GM23338 (cell line): ENCODE results near the gene RICTOR. TPM values are rescaled to one million over a fixed set of nuclear protein-coding genes. Genes with fewer than 3 reads are reported as not detected.

ENCODE experiments used
- ATAC-seq: fragments of 200-7000 bp; cut with Tn5 transposase; 3 replicates; pipeline ENCODE4 v1.9.1; 2020
- DNase-seq: peaks from one replicate; pipeline ENCODE4 v3.0.0-alpha.2; 2015; ENCODE audit warnings: low spot score
- H2AFZ ChIP-seq: fragments of 200-600 bp; sonication (generic); 2 replicates; pipeline ENCODE4 v1.8.0; 2016; ENCODE audit warnings: antibody characterized with exemption, mild to moderate bottlenecking, moderate library complexity
- H3F3A ChIP-seq: fragments of 200-600 bp; sonication (generic); replicated peaks from 2 replicates; pipeline ENCODE4 v1.8.0; 2017; ENCODE audit warnings: antibody characterized with exemption, mixed run types, low read depth
- H3K27ac ChIP-seq: fragments of 200-600 bp; sonication (generic); 2 replicates; pipeline ENCODE4 v1.6.1; 2016; ENCODE audit warnings: low read depth
- H3K27me3 ChIP-seq: fragments of 200-600 bp; sonication (generic); 2 replicates; pipeline ENCODE4 v1.8.0; 2016; ENCODE audit warnings: mild to moderate bottlenecking, mixed run types, moderate library complexity; ENCODE audit not compliant: insufficient read depth
- H3K36me3 ChIP-seq: fragments of 200-600 bp; sonication (generic); 2 replicates; pipeline ENCODE4 v1.8.0; 2016; ENCODE audit warnings: mild to moderate bottlenecking; ENCODE audit not compliant: insufficient read depth
- H3K4me1 ChIP-seq: fragments of 200-600 bp; sonication (generic); 2 replicates; pipeline ENCODE4 v1.8.0; 2016; ENCODE audit warnings: mild to moderate bottlenecking, moderate library complexity; ENCODE audit not compliant: insufficient read depth
- H3K4me2 ChIP-seq: fragments of 200-600 bp; sonication (generic); 2 replicates; pipeline ENCODE4 v1.7.1; 2017; ENCODE audit warnings: mixed run types
- H3K4me3 ChIP-seq: fragments of 200-600 bp; sonication (generic); 2 replicates; pipeline ENCODE4 v1.6.1; 2016; ENCODE audit warnings: mixed run types
- H3K79me2 ChIP-seq: fragments of 200-600 bp; sonication (generic); replicated peaks from 2 replicates; pipeline ENCODE4 v1.8.0; 2017; ENCODE audit warnings: mild to moderate bottlenecking; ENCODE audit not compliant: insufficient read depth
- H3K9me2 ChIP-seq: fragments of 200-600 bp; sonication (generic); 2 replicates; pipeline ENCODE4 v1.8.0; 2017; ENCODE audit not compliant: insufficient read depth
- H4K20me1 ChIP-seq: fragments of 200-600 bp; sonication (generic); replicated peaks from 2 replicates; pipeline ENCODE4 v1.8.0; 2017; ENCODE audit warnings: mild to moderate bottlenecking; ENCODE audit not compliant: insufficient read depth
- H3K27ac Mint-ChIP-seq: 2 replicates; pipeline ENCODE4 v1.8.0; 2020; ENCODE audit warnings: inconsistent platforms, mild to moderate bottlenecking, moderate library complexity, mixed read lengths
- H3K27me3 Mint-ChIP-seq: 3 replicates; pipeline ENCODE4 v1.8.0; 2022; ENCODE audit warnings: low read depth, mild to moderate bottlenecking, moderate library complexity, mixed read lengths, inconsistent platforms; ENCODE audit not compliant: insufficient read depth, poor library complexity
- H3K36me3 Mint-ChIP-seq: 3 replicates; pipeline ENCODE4 v1.8.0; 2021; ENCODE audit warnings: low read depth, mild to moderate bottlenecking, inconsistent platforms, moderate library complexity, mixed read lengths
- H3K4me1 Mint-ChIP-seq: 3 replicates; pipeline ENCODE4 v1.8.0; 2020; ENCODE audit warnings: mild to moderate bottlenecking, inconsistent platforms, mixed read lengths
- H3K4me3 Mint-ChIP-seq: 3 replicates; pipeline ENCODE4 v1.8.0; 2021; ENCODE audit warnings: moderate library complexity, mild to moderate bottlenecking, inconsistent platforms, mixed read lengths
- H3K9me3 Mint-ChIP-seq: 3 replicates; pipeline ENCODE4 v1.8.0; 2020; ENCODE audit warnings: moderate library complexity, mild to moderate bottlenecking, inconsistent platforms, mixed read lengths
- CREB1 ChIP-seq: fragments of 250-450 bp; sonication (Bioruptor Pico); IDR thresholded peaks from 2 replicates; pipeline ENCODE4 v1.5.0; 2020; ENCODE audit warnings: low read depth, mild to moderate bottlenecking, moderate library complexity
- EZH2 ChIP-seq: fragments of 200-600 bp; sonication (generic); IDR thresholded peaks from one replicate; pipeline ENCODE4 v1.8.0; 2017; ENCODE audit warnings: antibody characterized with exemption, mild to moderate bottlenecking, low read depth; ENCODE audit not compliant: unreplicated experiment
- EZH2phosphoT487 ChIP-seq: fragments of 200-600 bp; sonication (generic); IDR thresholded peaks from one replicate; pipeline ENCODE4 v1.8.1; 2018; ENCODE audit warnings: antibody characterized with exemption; ENCODE audit not compliant: unreplicated experiment
- JUNB ChIP-seq: IDR thresholded peaks from one replicate; pipeline ENCODE4 v1.6.1; 2016; ENCODE audit warnings: antibody characterized with exemption; ENCODE audit not compliant: unreplicated experiment
- NANOG ChIP-seq: IDR thresholded peaks from 2 replicates; pipeline ENCODE4 v1.6.1; 2016; ENCODE audit warnings: antibody characterized with exemption, borderline replicate concordance
- POLR2AphosphoS5 ChIP-seq: IDR thresholded peaks from 2 replicates; pipeline ENCODE4 v1.6.1; 2016; ENCODE audit warnings: antibody characterized with exemption, low read depth
- STAT1 ChIP-seq: IDR thresholded peaks from one replicate; pipeline ENCODE4 v1.6.1; 2016; ENCODE audit warnings: antibody characterized with exemption; ENCODE audit not compliant: unreplicated experiment
- ZNF114 ChIP-seq: fragments of 250-450 bp; sonication (Bioruptor Pico); IDR thresholded peaks from 2 replicates; pipeline ENCODE4 v1.5.0; 2020; ENCODE audit warnings: mild to moderate bottlenecking, moderate library complexity
- ZNF331 ChIP-seq: fragments of 250-450 bp; sonication (Bioruptor Pico); IDR thresholded peaks from 2 replicates; pipeline ENCODE4 v1.5.0; 2020; ENCODE audit warnings: low read depth, mild to moderate bottlenecking, moderate library complexity
- polyA plus RNA-seq: library from polyadenylated mRNA; unstranded; fragments of >200 nt; fragmentation: Nextera tagmentation; extraction: Ambion mirVana; gene quantifications from 2 replicates; pipeline ENCODE4 v1.2.1, GENCODE V29; 2016
- total RNA-seq: library from RNA; depleted of rRNA; stranded (reverse); fragments of >200 nt; shearing (Covaris generic); gene quantifications from 2 replicates; pipeline ENCODE4 v1.2.3, GENCODE V29; 2014
- TF ChIP-seq, protein P1 (sequence below): IDR thresholded peaks from one replicate; pipeline ENCODE4 v1.6.1; 2018; ENCODE audit warnings: antibody characterized with exemption; ENCODE audit not compliant: unreplicated experiment
- TF ChIP-seq, protein P2 (sequence below): fragments of 250-450 bp; sonication (Bioruptor Pico); IDR thresholded peaks from 2 replicates; pipeline ENCODE4 v1.5.0; 2020; ENCODE audit warnings: mild to moderate bottlenecking, moderate library complexity
- TF ChIP-seq, protein P3 (sequence below), 2 experiments: fragments of 200-600 bp in 1 of 2; sonication (generic) in 1 of 2; conservative IDR thresholded peaks; 2 replicates each; pipeline versions ENCODE4 v1.5.1 to v1.6.1; 2016 to 2017; ENCODE audit warnings: antibody characterized with exemption in 2 of 2, low read depth in 2 of 2, mild to moderate bottlenecking in 2 of 2, moderate library complexity in 1 of 2
- TF ChIP-seq, protein P4 (sequence below): IDR thresholded peaks from 2 replicates; pipeline ENCODE4 v1.6.1; 2016; ENCODE audit warnings: antibody characterized with exemption

Gene RICTOR
- total and polyA plus RNA-seq, 2 experiments from 2014 or later: 9.9 to 27.4 TPM

DNA sequence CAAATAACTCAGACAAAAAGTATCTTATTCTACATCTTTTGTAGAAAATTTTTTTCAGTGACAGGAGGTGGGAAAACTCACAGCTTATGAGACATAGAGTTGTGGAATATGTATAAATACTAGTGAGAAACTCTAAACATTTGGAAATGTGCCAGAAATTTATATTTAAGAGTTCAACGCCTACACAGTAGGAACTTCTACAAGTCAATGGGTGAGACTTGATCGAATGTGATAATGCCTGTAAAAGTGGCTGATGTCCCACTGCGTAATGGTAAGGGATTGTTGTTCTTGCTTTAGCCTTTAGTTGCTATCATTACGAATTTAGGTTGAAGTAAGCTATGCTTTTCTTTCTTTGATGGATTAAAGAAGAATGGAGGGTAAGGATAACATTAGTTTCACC, 40.0 kb upstream of the RICTOR start:
- no peaks in the 10 kb centered on the region for H3K9me2 ChIP-seq
- H3K27me3 ChIP-seq: no peaks in the 10 kb centered on the region
- H3F3A ChIP-seq: no peaks in the 10 kb centered on the region
- H4K20me1 ChIP-seq: no peaks in the 10 kb centered on the region
- H3K79me2 ChIP-seq: no peaks in the 10 kb centered on the region
- H3K27ac ChIP-seq: no peak overlapping the region
- no peak overlapping the region for H3K4me3 ChIP-seq
- no peak overlapping the region for H3K4me2 ChIP-seq
- no peak overlapping the region for H3K4me3 Mint-ChIP-seq
- H3K9me3 Mint-ChIP-seq: no peaks in the 10 kb centered on the region
- H3K4me1 ChIP-seq: no peaks in the 10 kb centered on the region
- no peaks in the 10 kb centered on the region for H3K4me1 Mint-ChIP-seq
- no peaks in the 10 kb centered on the region for H3K36me3 ChIP-seq
- no peaks in the 10 kb centered on the region for H3K36me3 Mint-ChIP-seq
- no peak overlapping the region for H3K27ac Mint-ChIP-seq
- ATAC-seq (no peak), DNase-seq (no peak)
- no peak for TF ChIP-seq STAT1
- no peak for TF ChIP-seq NANOG
- TF ChIP-seq ZNF114 (CRISPR knock-in tag): no peak
- TF ChIP-seq, protein P1, sequence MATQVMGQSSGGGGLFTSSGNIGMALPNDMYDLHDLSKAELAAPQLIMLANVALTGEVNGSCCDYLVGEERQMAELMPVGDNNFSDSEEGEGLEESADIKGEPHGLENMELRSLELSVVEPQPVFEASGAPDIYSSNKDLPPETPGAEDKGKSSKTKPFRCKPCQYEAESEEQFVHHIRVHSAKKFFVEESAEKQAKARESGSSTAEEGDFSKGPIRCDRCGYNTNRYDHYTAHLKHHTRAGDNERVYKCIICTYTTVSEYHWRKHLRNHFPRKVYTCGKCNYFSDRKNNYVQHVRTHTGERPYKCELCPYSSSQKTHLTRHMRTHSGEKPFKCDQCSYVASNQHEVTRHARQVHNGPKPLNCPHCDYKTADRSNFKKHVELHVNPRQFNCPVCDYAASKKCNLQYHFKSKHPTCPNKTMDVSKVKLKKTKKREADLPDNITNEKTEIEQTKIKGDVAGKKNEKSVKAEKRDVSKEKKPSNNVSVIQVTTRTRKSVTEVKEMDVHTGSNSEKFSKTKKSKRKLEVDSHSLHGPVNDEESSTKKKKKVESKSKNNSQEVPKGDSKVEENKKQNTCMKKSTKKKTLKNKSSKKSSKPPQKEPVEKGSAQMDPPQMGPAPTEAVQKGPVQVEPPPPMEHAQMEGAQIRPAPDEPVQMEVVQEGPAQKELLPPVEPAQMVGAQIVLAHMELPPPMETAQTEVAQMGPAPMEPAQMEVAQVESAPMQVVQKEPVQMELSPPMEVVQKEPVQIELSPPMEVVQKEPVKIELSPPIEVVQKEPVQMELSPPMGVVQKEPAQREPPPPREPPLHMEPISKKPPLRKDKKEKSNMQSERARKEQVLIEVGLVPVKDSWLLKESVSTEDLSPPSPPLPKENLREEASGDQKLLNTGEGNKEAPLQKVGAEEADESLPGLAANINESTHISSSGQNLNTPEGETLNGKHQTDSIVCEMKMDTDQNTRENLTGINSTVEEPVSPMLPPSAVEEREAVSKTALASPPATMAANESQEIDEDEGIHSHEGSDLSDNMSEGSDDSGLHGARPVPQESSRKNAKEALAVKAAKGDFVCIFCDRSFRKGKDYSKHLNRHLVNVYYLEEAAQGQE: no peak
- no peak for TF ChIP-seq JUNB
- TF ChIP-seq, protein P2, sequence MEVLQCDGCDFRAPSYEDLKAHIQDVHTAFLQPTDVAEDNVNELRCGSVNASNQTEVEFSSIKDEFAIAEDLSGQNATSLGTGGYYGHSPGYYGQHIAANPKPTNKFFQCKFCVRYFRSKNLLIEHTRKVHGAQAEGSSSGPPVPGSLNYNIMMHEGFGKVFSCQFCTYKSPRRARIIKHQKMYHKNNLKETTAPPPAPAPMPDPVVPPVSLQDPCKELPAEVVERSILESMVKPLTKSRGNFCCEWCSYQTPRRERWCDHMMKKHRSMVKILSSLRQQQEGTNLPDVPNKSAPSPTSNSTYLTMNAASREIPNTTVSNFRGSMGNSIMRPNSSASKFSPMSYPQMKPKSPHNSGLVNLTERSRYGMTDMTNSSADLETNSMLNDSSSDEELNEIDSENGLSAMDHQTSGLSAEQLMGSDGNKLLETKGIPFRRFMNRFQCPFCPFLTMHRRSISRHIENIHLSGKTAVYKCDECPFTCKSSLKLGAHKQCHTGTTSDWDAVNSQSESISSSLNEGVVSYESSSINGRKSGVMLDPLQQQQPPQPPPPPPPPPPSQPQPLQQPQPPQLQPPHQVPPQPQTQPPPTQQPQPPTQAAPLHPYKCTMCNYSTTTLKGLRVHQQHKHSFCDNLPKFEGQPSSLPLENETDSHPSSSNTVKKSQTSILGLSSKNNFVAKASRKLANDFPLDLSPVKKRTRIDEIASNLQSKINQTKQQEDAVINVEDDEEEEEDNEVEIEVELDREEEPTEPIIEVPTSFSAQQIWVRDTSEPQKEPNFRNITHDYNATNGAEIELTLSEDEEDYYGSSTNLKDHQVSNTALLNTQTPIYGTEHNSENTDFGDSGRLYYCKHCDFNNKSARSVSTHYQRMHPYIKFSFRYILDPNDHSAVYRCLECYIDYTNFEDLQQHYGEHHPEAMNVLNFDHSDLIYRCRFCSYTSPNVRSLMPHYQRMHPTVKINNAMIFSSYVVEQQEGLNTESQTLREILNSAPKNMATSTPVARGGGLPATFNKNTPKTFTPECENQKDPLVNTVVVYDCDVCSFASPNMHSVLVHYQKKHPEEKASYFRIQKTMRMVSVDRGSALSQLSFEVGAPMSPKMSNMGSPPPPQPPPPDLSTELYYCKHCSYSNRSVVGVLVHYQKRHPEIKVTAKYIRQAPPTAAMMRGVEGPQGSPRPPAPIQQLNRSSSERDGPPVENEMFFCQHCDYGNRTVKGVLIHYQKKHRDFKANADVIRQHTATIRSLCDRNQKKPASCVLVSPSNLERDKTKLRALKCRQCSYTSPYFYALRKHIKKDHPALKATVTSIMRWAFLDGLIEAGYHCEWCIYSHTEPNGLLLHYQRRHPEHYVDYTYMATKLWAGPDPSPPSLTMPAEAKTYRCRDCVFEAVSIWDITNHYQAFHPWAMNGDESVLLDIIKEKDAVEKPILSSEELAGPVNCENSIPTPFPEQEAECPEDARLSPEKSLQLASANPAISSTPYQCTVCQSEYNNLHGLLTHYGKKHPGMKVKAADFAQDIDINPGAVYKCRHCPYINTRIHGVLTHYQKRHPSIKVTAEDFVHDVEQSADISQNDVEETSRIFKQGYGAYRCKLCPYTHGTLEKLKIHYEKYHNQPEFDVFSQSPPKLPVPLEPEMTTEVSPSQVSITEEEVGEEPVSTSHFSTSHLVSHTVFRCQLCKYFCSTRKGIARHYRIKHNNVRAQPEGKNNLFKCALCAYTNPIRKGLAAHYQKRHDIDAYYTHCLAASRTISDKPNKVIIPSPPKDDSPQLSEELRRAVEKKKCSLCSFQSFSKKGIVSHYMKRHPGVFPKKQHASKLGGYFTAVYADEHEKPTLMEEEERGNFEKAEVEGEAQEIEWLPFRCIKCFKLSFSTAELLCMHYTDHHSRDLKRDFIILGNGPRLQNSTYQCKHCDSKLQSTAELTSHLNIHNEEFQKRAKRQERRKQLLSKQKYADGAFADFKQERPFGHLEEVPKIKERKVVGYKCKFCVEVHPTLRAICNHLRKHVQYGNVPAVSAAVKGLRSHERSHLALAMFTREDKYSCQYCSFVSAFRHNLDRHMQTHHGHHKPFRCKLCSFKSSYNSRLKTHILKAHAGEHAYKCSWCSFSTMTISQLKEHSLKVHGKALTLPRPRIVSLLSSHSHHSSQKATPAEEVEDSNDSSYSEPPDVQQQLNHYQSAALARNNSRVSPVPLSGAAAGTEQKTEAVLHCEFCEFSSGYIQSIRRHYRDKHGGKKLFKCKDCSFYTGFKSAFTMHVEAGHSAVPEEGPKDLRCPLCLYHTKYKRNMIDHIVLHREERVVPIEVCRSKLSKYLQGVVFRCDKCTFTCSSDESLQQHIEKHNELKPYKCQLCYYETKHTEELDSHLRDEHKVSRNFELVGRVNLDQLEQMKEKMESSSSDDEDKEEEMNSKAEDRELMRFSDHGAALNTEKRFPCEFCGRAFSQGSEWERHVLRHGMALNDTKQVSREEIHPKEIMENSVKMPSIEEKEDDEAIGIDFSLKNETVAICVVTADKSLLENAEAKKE (CRISPR knock-in tag): no peak
- TF ChIP-seq, protein P3, sequence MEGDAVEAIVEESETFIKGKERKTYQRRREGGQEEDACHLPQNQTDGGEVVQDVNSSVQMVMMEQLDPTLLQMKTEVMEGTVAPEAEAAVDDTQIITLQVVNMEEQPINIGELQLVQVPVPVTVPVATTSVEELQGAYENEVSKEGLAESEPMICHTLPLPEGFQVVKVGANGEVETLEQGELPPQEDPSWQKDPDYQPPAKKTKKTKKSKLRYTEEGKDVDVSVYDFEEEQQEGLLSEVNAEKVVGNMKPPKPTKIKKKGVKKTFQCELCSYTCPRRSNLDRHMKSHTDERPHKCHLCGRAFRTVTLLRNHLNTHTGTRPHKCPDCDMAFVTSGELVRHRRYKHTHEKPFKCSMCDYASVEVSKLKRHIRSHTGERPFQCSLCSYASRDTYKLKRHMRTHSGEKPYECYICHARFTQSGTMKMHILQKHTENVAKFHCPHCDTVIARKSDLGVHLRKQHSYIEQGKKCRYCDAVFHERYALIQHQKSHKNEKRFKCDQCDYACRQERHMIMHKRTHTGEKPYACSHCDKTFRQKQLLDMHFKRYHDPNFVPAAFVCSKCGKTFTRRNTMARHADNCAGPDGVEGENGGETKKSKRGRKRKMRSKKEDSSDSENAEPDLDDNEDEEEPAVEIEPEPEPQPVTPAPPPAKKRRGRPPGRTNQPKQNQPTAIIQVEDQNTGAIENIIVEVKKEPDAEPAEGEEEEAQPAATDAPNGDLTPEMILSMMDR (conservative IDR thresholded peaks at IDR 0.05; ENCODE audit: low read depth in 2 of 2): no peak
- TF ChIP-seq CREB1: no peak
- no peak for TF ChIP-seq ZNF331 (CRISPR knock-in tag)
- no peak for TF ChIP-seq EZH2phosphoT487
- TF ChIP-seq POLR2AphosphoS5: no peak
- no peak for TF ChIP-seq EZH2
- TF ChIP-seq, protein P4, sequence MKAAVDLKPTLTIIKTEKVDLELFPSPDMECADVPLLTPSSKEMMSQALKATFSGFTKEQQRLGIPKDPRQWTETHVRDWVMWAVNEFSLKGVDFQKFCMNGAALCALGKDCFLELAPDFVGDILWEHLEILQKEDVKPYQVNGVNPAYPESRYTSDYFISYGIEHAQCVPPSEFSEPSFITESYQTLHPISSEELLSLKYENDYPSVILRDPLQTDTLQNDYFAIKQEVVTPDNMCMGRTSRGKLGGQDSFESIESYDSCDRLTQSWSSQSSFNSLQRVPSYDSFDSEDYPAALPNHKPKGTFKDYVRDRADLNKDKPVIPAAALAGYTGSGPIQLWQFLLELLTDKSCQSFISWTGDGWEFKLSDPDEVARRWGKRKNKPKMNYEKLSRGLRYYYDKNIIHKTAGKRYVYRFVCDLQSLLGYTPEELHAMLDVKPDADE: no peak
- no peak overlapping the region for H2AFZ ChIP-seq
- no peaks in the 10 kb centered on the region for H3K27me3 Mint-ChIP-seq
